Measurements from ENCODE around the gene MALRD1.

GRCh38 chr10:19623321-19623720 is 574.7 kb downstream of the MALRD1 start:
- TF ChIP-seq, protein P1, sequence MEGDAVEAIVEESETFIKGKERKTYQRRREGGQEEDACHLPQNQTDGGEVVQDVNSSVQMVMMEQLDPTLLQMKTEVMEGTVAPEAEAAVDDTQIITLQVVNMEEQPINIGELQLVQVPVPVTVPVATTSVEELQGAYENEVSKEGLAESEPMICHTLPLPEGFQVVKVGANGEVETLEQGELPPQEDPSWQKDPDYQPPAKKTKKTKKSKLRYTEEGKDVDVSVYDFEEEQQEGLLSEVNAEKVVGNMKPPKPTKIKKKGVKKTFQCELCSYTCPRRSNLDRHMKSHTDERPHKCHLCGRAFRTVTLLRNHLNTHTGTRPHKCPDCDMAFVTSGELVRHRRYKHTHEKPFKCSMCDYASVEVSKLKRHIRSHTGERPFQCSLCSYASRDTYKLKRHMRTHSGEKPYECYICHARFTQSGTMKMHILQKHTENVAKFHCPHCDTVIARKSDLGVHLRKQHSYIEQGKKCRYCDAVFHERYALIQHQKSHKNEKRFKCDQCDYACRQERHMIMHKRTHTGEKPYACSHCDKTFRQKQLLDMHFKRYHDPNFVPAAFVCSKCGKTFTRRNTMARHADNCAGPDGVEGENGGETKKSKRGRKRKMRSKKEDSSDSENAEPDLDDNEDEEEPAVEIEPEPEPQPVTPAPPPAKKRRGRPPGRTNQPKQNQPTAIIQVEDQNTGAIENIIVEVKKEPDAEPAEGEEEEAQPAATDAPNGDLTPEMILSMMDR (IDR thresholded peaks at IDR 0.05), result no peak
- TF ChIP-seq POLR2A (IDR thresholded peaks at IDR 0.05), result no peak

Data from uterus (tissue), 2 donors.